KOPT-K1 (cell line): ENCODE measurements around the gene SSH3.

Source experiments
- H3K27ac ChIP-seq: fragments of 200-600 bp; sonication (generic); 2 replicates; pipeline ENCODE4 v1.5.1; 2016; ENCODE audit warnings: antibody characterized with exemption, mild to moderate bottlenecking, low read depth, low read length; ENCODE audit not compliant: poor library complexity, severe bottlenecking
- H3K36me3 ChIP-seq: fragments of 200-600 bp; sonication (generic); 2 replicates; pipeline ENCODE4 v1.5.1; 2017; ENCODE audit warnings: antibody characterized with exemption, mild to moderate bottlenecking, low read length, moderate library complexity; ENCODE audit not compliant: insufficient read depth
- H3K9me3 ChIP-seq: fragments of 200-600 bp; sonication (generic); 2 replicates; pipeline ENCODE4 v1.5.1; 2017; ENCODE audit warnings: antibody characterized with exemption, low read length, mild to moderate bottlenecking; ENCODE audit not compliant: insufficient read depth, poor library complexity, severe bottlenecking

SSH3 gene

DNA sequence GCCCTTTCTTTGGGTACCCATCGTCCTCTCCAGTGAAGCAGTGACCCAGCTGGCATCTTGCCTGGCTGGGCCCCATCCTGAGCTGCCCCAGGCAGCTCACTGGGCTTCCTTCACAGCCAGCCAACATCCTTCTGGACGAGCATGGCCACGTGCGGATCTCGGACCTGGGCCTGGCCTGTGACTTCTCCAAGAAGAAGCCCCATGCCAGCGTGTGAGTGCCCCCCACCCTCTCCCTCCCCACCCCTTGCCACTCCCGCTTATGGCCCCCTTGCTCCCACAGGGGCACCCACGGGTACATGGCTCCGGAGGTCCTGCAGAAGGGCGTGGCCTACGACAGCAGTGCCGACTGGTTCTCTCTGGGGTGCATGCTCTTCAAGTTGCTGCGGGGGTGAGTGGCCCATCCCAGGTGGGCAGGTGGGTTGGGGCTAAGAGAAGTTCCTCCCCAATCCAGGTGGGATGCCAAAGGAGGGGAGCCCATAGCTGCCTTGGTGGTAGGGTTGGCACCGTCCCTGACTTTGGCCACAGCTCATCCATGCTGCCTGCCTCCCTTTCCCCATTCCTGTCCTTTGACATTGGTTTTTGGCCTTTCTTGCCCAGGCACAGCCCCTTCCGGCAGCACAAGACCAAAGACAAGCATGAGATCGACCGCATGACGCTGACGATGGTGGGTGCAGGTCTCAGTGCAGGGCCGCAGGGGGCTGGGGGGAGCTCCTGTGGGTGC, 21.0 kb upstream of the SSH3 start:
- no peaks in the 10 kb centered on the region for H3K9me3 ChIP-seq
- H3K36me3 ChIP-seq: peaks cover 97% of the 10 kb centered on the region
- H3K27ac ChIP-seq: peak overlapping the region; percentile 100

GRCh38 chr11:67282876-67283371, 20.4 kb upstream of the SSH3 start:
- H3K9me3 ChIP-seq: no peaks in the 10 kb centered on the region
- H3K36me3 ChIP-seq: peaks cover 94% of the 10 kb centered on the region
- H3K27ac ChIP-seq: peak overlapping the region; percentile 100

- Histone ChIP-seq H3K36me3 (peaks cover 88% of the 10 kb centered on the region), H3K27ac (peak overlapping the region; percentile 100), H3K9me3 (no peaks in the 10 kb centered on the region)
These were observed 19.8 kb upstream of the SSH3 start for GRCh38 chr11:67283481-67283963.

DNA sequence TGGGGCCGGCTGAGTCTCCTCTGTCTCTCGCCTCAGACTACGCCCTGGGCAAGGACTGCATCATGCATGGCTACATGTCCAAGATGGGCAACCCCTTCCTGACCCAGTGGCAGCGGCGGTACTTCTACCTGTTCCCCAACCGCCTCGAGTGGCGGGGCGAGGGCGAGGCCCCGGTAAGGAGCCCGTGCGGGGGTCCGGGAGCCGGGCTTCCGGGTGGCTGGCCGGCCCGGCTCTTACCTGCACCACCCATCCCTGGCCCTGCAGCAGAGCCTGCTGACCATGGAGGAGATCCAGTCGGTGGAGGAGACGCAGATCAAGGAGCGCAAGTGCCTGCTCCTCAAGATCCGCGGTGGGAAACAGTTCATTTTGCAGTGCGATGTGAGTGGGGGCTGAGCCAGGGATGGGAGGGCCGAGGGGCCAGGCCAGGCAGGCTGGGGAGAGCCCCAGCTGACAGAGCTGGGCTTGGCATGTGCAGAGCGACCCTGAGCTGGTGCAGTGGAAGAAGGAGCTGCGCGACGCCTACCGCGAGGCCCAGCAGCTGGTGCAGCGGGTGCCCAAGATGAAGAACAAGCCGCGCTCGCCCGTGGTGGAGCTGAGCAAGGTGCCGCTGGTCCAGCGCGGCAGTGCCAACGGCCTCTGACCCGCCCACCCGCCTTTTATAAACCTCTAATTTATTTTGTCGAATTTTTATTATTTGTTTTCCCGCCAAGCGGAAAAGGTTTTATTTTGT, 18.4 kb upstream of the SSH3 start:
- Histone ChIP-seq H3K9me3 (no peaks in the 10 kb centered on the region), H3K27ac (peak overlapping the region; percentile 100), H3K36me3 (peaks cover 74% of the 10 kb centered on the region)

DNA sequence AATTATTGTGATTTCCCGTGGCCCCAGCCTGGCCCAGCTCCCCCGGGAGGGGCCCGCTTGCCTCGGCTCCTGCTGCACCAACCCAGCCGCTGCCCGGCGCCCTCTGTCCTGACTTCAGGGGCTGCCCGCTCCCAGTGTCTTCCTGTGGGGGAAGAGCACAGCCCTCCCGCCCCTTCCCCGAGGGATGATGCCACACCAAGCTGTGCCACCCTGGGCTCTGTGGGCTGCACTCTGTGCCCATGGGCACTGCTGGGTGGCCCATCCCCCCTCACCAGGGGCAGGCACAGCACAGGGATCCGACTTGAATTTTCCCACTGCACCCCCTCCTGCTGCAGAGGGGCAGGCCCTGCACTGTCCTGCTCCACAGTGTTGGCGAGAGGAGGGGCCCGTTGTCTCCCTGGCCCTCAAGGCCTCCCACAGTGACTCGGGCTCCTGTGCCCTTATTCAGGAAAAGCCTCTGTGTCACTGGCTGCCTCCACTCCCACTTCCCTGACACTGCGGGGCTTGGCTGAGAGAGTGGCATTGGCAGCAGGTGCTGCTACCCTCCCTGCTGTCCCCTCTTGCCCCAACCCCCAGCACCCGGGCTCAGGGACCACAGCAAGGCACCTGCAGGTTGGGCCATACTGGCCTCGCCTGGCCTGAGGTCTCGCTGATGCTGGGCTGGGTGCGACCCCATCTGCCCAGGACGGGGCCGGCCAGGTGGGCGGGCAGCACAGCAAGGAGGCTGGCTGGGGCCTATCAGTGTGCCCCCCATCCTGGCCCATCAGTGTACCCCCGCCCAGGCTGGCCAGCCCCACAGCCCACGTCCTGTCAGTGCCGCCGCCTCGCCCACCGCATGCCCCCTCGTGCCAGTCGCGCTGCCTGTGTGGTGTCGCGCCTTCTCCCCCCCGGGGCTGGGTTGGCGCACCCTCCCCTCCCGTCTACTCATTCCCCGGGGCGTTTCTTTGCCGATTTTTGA, 17.5 kb upstream of the SSH3 start:
- peak overlapping the region; percentile 100 for H3K27ac ChIP-seq
- no peaks in the 10 kb centered on the region for H3K9me3 ChIP-seq
- peaks cover 73% of the 10 kb centered on the region for H3K36me3 ChIP-seq

DNA sequence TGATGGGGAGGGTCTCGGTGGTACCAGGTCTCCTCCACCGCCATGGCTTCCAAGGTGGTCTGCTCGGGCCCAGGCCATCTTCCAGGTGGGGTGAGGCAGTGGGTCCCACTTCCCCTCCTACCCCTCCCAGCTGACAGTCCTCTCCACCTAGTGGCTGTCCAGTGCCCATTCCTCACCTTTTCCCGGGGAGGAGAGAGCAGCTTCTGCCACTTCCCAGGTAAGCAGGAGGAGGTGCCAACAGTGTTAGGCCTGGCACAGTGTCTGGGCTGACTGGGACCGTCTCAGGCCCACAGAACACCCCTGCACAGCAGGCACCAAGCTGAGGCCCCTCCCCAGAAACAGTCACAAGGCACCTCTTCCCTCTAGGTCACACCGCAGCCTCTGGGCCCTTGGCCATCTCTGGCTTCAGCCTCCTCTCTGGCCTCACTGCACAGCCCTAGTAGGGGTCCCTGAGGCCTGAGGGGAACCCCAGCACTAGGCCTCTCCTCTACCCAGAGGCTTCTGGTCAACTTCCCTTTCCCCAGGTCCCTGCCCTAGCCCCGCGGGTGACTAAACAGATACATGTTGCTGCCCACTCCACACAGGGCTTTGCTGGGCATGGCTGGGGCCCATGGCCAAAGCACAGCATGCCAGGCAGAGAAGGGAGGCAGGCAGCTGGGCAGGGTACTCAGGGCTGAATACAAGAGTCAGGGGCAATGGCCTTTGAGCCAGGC, 16.6 kb upstream of the SSH3 start:
- Histone ChIP-seq H3K36me3 (peaks cover 73% of the 10 kb centered on the region), H3K9me3 (no peaks in the 10 kb centered on the region), H3K27ac (peak overlapping the region; percentile 100)

DNA sequence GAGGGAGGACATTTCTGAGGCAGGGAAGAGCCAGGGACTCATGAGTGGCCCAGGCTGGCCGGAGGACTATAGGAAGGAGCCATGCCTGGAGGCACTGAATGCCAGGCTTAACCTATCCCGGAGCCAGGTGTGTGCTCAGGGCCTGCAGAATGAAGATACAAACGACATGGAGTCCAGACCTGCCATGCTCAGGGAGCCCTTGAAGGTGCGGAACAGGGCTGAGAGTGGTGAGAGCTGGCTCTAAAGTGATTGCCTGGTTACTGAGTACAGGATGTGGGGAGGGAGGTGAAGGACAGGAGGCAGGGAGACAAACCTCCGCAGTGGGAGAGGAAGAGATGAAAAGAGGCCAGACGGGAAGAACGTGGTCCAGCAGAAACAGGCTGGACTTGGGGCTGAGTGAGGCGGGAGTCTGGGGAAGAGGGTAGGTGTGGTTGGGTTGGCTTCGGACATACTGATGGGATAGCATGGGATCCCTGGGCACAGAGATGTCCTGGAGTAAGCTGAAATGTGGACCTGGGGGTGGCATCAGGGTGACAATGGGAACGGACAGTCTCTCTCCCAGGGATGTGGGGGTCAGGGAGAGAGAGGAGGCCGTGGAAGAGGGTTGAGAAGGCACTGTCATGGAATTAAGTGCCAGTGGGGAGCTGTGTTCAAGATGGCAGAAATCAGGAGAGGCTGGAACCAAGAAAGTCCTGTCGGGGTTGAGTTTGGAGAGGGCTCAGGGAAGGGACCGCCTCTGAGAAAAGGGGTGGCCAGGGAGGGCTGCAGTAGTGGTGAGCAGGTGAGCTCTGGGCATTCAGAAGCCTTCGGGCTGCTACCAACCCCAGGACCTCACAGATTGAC, 15.8 kb upstream of the SSH3 start:
- peaks cover 73% of the 10 kb centered on the region for H3K36me3 ChIP-seq
- H3K27ac ChIP-seq: peak overlapping the region; percentile 100
- H3K9me3 ChIP-seq: no peaks in the 10 kb centered on the region

GRCh38 chr11:67288198-67288451, 15.2 kb upstream of the SSH3 start:
- Histone ChIP-seq H3K27ac (peak overlapping the region; percentile 100), H3K36me3 (peaks cover 73% of the 10 kb centered on the region), H3K9me3 (no peaks in the 10 kb centered on the region)

DNA sequence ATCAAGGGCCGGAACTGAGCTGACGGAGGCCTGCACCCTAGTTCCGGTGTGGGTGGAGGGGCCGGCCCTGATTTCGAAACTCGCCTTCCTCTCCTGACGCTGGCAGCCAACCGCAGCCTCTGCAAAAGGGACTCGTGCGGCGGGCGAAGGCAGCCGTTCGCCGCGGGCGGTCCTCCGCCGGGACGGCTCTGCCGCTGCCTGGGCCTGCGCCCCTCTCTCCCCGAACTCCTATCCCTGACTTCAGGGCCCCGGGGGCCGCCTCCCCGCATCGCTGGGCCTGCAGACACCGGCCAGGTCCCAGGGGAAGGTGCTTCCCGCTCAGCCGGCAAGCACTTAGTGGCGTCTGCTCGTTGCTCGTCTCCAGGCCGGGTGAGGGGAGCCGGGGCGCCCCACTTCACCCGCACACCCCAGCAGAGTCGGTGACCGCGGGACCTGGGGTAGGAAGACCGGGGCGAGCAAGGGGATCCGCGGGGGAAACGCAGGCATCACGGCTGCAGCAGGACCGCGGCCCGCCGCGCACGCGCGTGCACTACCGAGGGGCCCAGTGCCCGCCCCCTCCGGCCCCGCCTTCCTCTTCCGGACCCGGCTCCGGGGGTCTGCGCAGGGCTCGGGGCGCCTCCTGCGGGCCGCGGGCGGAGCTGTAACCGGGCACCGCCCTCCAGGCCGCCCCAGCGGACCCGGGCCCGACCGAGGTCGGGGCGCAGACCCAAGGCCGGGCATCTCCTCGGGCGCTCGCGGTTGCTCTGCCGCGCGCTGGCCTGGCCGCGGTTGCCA, 14.7 kb upstream of the SSH3 start:
- peaks cover 73% of the 10 kb centered on the region for H3K36me3 ChIP-seq
- H3K9me3 ChIP-seq: no peaks in the 10 kb centered on the region

GRCh38 chr11:67289226-67289650, 14.1 kb upstream of the SSH3 start, which contains the start of gene ANKRD13D:
ANKRD13D (plus strand) TSS chr11:67289303; CDS start chr11:67289461, 158 bp downstream.
- Histone ChIP-seq H3K27ac (peak within 1 kb of the TSS; percentile 100), H3K9me3 (peaks cover under 1% of the 10 kb centered on the region), H3K36me3 (peaks cover 73% of the 10 kb centered on the region)

More for the DNA sequence above, 14.7 kb upstream of the SSH3 start:
- H3K27ac ChIP-seq: peak overlapping the region; percentile 100

DNA sequence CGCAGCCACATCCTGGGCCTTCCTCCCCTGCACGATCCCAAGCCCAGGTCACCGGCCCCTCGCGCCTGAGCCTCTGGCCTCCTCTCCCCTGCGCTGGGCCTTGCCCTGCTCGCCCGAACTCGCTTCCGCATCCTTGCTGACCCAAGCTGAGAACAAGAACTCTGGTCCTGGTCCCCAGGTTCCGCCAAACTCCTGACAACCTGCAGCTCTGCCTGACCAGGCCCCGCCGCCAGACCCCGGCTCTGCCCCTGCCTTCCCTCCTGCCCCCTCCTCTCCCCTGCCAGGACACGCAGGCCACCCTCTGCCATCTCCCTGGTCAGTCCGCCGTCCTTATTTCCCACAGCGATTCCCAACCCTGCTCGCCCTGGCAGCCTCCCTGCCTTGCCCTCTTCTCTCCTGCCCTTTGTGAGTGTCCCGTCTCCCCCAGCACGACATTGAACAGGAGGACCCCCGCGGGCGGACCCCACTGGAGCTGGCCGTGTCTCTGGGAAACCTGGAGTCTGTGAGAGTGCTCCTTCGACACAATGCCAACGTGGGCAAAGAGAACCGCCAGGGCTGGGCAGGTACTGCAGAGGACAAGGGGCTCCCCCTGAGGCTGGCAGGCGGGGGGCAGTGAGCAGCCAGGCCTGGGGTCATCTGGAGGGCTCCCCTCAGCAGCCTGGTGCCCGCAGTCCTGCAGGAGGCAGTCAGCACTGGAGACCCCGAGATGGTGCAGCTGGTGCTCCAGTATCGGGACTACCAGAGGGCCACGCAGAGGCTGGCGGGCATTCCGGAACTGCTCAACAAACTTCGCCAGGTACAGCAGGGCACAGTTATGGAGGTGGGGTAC, 13.5 kb upstream of the SSH3 start:
- H3K36me3 ChIP-seq: peaks cover 73% of the 10 kb centered on the region
- H3K9me3 ChIP-seq: peaks cover 6% of the 10 kb centered on the region
- peak overlapping the region; percentile 100 for H3K27ac ChIP-seq

DNA sequence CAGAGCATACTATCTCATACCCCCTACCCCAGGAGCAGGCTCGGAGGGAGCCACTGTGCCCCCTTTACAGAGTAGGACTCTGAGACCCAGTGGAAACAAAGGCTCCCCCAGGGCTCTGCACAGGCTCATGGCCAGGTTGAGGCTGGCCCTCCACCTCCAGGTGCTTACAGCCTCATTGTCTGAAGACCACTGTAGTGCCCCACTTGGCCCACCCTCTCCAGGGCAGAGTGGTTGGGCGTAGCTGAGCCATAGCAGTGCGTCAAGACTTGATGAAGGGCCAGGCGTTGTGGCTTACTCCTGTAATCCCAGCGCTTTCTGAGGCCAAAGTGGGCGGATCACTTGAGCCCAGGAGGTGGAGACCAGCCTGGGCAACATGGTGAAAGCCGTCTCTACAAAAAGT, 12.5 kb upstream of the SSH3 start:
- H3K9me3 ChIP-seq: peaks cover 16% of the 10 kb centered on the region
- H3K36me3 ChIP-seq: peaks cover 73% of the 10 kb centered on the region
- peak overlapping the region; percentile 100 for H3K27ac ChIP-seq
